Right lobe of liver (tissue), 4 donors: ENCODE measurements around the gene GMIP.

ENCODE experiments used
- CTCF ChIP-seq, 4 donors: fragments of 200-600 bp in 3 of 4; fragments of 450-650 bp in 1 of 4; IDR thresholded peaks; one replicate each; pipeline versions ENCODE4 v1.5.1 to v1.8.0; 2016 to 2022; ENCODE audit warnings: antibody characterized with exemption in 4 of 4, mild to moderate bottlenecking in 2 of 4
- POLR2A ChIP-seq: fragments of 450-650 bp; IDR thresholded peaks from one replicate; pipeline ENCODE4 v1.6.1; 2017; ENCODE audit warnings: antibody characterized with exemption, mild to moderate bottlenecking
- donor health status: DM: no; HTN: no; CAD: no.
- donor health status: DM: no; HTN: no; CAD: no.
- donor health status: DM: no; HTN: yes; CAD: no.

- TF ChIP-seq CTCF (IDR thresholded peaks at IDR 0.05) (no peak), POLR2A (no peak)
Measured at GRCh38 chr19:19602136-19602712, 41.2 kb downstream of the GMIP start.
